ENCODE results near the gene TMEM256. TPM values are rescaled to one million over a fixed set of nuclear protein-coding genes. Genes with fewer than 3 reads are reported as not detected.
A peak's percentile ranks its signal among the peaks of the same experiment; 100 is the strongest.

Gene TMEM256
- total RNA-seq, 1 donor from 2014 or later, result 66.9 TPM

GRCh38 chr17:7389924-7390910, 13.7 kb downstream of the TMEM256 start:
- Histone ChIP-seq H3K36me3 (ENCODE audit: control insufficient read depth, insufficient read depth, low read length) (peaks cover 1% of the 10 kb centered on the region), H3K4me3 (ENCODE audit: low read depth, low read length) (no peak overlapping the region), H3K27me3 (ENCODE audit: control insufficient read depth, insufficient read depth, low read length) (no peaks in the 10 kb centered on the region)
- no peak for DNase-seq (ENCODE audit: low read depth)
- TF ChIP-seq CTCF (IDR thresholded peaks at IDR 0.05; ENCODE audit: insufficient read depth, low read length, poor library complexity, severe bottlenecking), result no peak

GRCh38 chr17:7388856-7389255, 15.0 kb downstream of the TMEM256 start:
- no peak overlapping the region for H3K4me3 ChIP-seq (ENCODE audit: low read depth, low read length)
- DNase-seq (ENCODE audit: low read depth), result no peak
- H3K27me3 ChIP-seq (ENCODE audit: control insufficient read depth, insufficient read depth, low read length), result no peaks in the 10 kb centered on the region
- peaks cover 1% of the 10 kb centered on the region for H3K36me3 ChIP-seq (ENCODE audit: control insufficient read depth, insufficient read depth, low read length)
- TF ChIP-seq CTCF (IDR thresholded peaks at IDR 0.05; ENCODE audit: insufficient read depth, low read length, poor library complexity, severe bottlenecking), result no peak

- Histone ChIP-seq H3K27me3 (ENCODE audit: control insufficient read depth, insufficient read depth, low read length) (no peaks in the 10 kb centered on the region), H3K36me3 (ENCODE audit: control insufficient read depth, insufficient read depth, low read length) (no peaks in the 10 kb centered on the region), H3K4me3 (ENCODE audit: low read depth, low read length) (peak overlapping the region; percentile 28)
- no peak for TF ChIP-seq CTCF (IDR thresholded peaks at IDR 0.05; ENCODE audit: insufficient read depth, low read length, poor library complexity, severe bottlenecking)
- no peak for DNase-seq (ENCODE audit: low read depth)
Measured at GRCh38 chr17:7384489-7385081, 19.3 kb downstream of the TMEM256 start.

- no peak for TF ChIP-seq CTCF (IDR thresholded peaks at IDR 0.05; ENCODE audit: insufficient read depth, low read length, poor library complexity, severe bottlenecking)
- no peaks in the 10 kb centered on the region for H3K36me3 ChIP-seq (ENCODE audit: control insufficient read depth, insufficient read depth, low read length)
- H3K27me3 ChIP-seq (ENCODE audit: control insufficient read depth, insufficient read depth, low read length), result no peaks in the 10 kb centered on the region
- no peak for DNase-seq (ENCODE audit: low read depth)
- peak overlapping the region; percentile 28 for H3K4me3 ChIP-seq (ENCODE audit: low read depth, low read length)
Measured at GRCh38 chr17:7383742-7384488, 20.0 kb downstream of the TMEM256 start.

- no peak for TF ChIP-seq CTCF (IDR thresholded peaks at IDR 0.05; ENCODE audit: insufficient read depth, low read length, poor library complexity, severe bottlenecking)
- Histone ChIP-seq H3K27me3 (ENCODE audit: control insufficient read depth, insufficient read depth, low read length) (no peaks in the 10 kb centered on the region), H3K36me3 (ENCODE audit: control insufficient read depth, insufficient read depth, low read length) (no peaks in the 10 kb centered on the region), H3K4me3 (ENCODE audit: low read depth, low read length) (no peak overlapping the region)
- DNase-seq (ENCODE audit: low read depth), result no peak
Measured at GRCh38 chr17:7383371-7383741, 20.5 kb downstream of the TMEM256 start.

Measured in kidney epithelial cell (primary cell).